ENCODE data around the gene RFC5.
A peak's percentile ranks its signal among the peaks of the same experiment; 100 is the strongest.

RFC5 gene

DNA sequence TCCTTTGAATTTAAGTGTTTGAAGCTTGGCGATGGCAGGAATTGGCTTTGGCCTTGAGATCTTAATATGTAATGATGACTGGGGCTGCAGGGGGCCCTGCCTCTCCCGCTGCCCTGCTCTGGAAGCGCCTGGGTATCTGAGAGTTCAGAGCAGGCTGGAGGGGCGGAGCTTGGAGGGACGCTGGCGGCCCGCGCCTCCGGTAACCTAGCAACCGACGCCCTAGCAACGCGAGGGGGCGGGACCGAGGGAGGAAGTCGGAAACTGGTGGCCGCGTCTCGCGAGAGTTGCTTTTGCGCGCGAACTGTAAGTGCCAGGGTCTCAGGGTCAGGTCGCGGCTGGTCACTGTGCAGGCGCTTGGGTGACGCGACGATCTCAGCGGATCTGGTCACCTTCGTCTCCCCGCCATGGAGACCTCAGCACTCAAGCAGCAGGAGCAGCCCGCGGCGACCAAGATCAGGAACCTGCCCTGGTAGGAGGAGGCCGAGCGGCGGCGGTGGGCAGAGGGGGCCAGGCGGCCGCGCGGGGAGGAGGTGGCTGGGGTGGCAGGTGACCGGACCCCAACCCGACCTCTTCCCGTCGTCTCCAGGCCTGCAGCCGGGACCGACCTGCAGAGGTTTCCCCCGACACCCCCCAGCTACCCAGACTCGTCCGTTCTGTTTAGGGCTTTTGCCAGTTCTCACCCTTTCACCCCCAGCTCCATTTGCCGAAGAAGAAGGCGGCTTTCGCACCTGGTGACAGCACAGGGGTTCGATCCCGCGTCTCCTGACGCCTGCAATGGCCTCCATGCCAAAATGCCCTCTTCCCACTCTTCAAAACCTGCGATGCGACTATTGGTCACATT, at the start of gene RFC5:
Gene RFC5, plus strand, starts transcription at position 280 of the 841 bp plus-strand sequence. Its CDS starts 125 bp downstream, at position 405.
- Histone ChIP-seq H3K9ac (ENCODE audit: low read length in 2 of 2) (peak within 1 kb of the TSS; percentile 53 to 83), H3K27ac (ENCODE audit: low read length) (peak within 1 kb of the TSS; percentile 31), H3K9me3 (ENCODE audit: control insufficient read depth in 2 of 2, low read length in 2 of 2) (no peaks in the 10 kb centered on the region)

DNA sequence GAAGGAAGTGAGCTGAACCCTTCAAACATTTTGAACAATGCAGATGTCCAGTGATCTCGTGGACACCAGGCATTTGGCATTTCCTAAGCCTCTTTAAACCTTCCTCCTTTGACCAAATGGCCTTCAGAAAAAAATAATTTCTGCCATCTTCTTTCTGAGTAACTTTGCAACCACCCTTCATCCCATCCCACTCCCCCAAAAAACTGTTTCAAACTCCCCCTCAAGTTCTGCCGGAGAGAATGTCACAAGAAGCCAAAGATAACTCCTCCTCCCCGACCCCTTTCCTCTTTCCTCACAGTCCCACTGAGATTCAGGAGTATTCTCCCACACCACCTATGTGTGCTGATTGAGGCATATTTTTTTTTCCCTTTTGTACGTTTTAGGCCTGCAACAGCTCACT, 49.5 kb upstream of the RFC5 start:
- H3K27ac ChIP-seq (ENCODE audit: low read length): no peak overlapping the region
- H3K4me1 ChIP-seq (ENCODE audit: control insufficient read depth, insufficient read depth, low read length): peaks cover 2% of the 10 kb centered on the region
- H3K4me3 ChIP-seq (ENCODE audit: low read length in 2 of 2): no peak overlapping the region
- H3K9ac ChIP-seq (ENCODE audit: low read length in 2 of 2): no peak overlapping the region
- H3K9me3 ChIP-seq (ENCODE audit: control insufficient read depth in 2 of 2, low read length in 2 of 2): peaks cover 4 to 9% of the 10 kb centered on the region in 2 donors
- H3K27me3 ChIP-seq (ENCODE audit: control insufficient read depth in 1 of 2, insufficient read depth in 2 of 2, low read length in 2 of 2): peaks cover 9 to 12% of the 10 kb centered on the region in 2 donors
- H3K36me3 ChIP-seq (ENCODE audit: control insufficient read depth in 2 of 2, insufficient read depth in 2 of 2, low read length in 2 of 2): no peaks in the 10 kb centered on the region

More for the DNA sequence above, at the start of gene RFC5:
- H3K4me1 ChIP-seq (ENCODE audit: control insufficient read depth, insufficient read depth, low read length): peaks cover 6% of the 10 kb centered on the region
- no peaks in the 10 kb centered on the region for H3K27me3 ChIP-seq (ENCODE audit: control insufficient read depth in 1 of 2, insufficient read depth in 2 of 2, low read length in 2 of 2)
- H3K36me3 ChIP-seq (ENCODE audit: control insufficient read depth in 2 of 2, insufficient read depth in 2 of 2, low read length in 2 of 2): peaks cover 5 to 7% of the 10 kb centered on the region in 2 donors
- peak within 1 kb of the TSS; percentile 76 to 96 for H3K4me3 ChIP-seq (ENCODE audit: low read length in 2 of 2)

- H3K9me3 ChIP-seq (ENCODE audit: control insufficient read depth in 2 of 2, low read length in 2 of 2): peaks cover 8 to 10% of the 10 kb centered on the region in 2 donors
- no peak overlapping the region for H3K27ac ChIP-seq (ENCODE audit: low read length)
- H3K9ac ChIP-seq (ENCODE audit: low read length in 2 of 2): no peak overlapping the region
Observed at GRCh38 chr12:117967512-117967911, 49.0 kb upstream of the RFC5 start.

GRCh38 chr12:117968151-117968789, 48.2 kb upstream of the RFC5 start:
- H3K4me1 ChIP-seq (ENCODE audit: control insufficient read depth, insufficient read depth, low read length): peaks cover 2% of the 10 kb centered on the region
- no peak overlapping the region for H3K27ac ChIP-seq (ENCODE audit: low read length)
- no peak overlapping the region for H3K4me3 ChIP-seq (ENCODE audit: low read length in 2 of 2)
- no peaks in the 10 kb centered on the region for H3K36me3 ChIP-seq (ENCODE audit: control insufficient read depth in 2 of 2, insufficient read depth in 2 of 2, low read length in 2 of 2)
- peaks cover 8 to 10% of the 10 kb centered on the region in 2 donors for H3K9me3 ChIP-seq (ENCODE audit: control insufficient read depth in 2 of 2, low read length in 2 of 2)
- H3K27me3 ChIP-seq (ENCODE audit: control insufficient read depth in 1 of 2, insufficient read depth in 2 of 2, low read length in 2 of 2): peaks cover 9 to 12% of the 10 kb centered on the region in 2 donors
- no peak overlapping the region for H3K9ac ChIP-seq (ENCODE audit: low read length in 2 of 2)

More at GRCh38 chr12:117967512-117967911, 49.0 kb upstream of the RFC5 start:
- no peak overlapping the region for H3K4me3 ChIP-seq (ENCODE audit: low read length in 2 of 2)
- peaks cover 9 to 12% of the 10 kb centered on the region in 2 donors for H3K27me3 ChIP-seq (ENCODE audit: control insufficient read depth in 1 of 2, insufficient read depth in 2 of 2, low read length in 2 of 2)
- no peaks in the 10 kb centered on the region for H3K36me3 ChIP-seq (ENCODE audit: control insufficient read depth in 2 of 2, insufficient read depth in 2 of 2, low read length in 2 of 2)
- peaks cover 2% of the 10 kb centered on the region for H3K4me1 ChIP-seq (ENCODE audit: control insufficient read depth, insufficient read depth, low read length)

DNA sequence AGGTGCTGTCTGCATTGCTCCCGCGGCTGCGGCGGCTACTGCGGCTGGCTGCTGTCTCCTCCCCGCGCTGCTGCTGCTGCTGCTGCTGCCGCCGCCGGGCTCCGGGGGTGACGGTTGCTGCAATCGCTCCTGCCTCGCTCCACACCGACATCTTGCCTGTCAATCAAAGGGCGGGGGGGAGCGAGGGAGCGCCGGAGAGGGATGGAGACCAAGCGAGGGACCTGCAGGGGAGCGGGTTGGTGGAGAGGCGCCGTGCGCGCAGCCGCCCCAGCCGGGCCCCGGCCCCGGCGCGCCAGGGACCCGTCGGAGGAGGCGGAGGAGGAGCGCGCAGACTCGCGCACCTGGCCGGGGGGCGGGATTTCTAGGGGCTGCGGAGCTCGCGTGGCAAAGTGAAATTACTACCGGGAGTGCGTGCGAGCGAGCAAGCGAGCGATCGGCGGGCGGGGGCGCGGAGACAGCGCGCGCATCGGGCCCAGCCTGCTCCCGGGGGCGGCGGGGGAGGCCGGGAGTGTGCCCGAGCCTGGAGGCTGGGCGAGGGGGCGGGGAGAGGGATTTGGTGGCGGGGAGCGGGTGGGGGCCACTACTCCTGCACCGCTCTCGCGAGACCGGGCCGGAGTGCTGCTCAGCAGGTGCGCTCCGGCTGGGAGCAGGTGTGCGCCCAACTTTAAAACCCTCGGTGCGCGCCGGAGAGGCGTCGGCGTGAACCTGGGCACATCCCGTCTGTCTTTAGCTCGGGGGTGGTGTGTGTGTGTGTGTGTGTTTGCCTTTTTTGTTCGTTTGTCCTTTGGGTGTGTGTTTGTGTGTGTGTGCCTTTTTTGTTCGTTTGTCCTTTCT, 47.5 kb upstream of the RFC5 start, which contains the start of gene KSR2:
Gene KSR2, minus strand, starts transcription at position 165 of the 834 bp plus-strand sequence. CDS start 735 bp downstream, outside the sequence.
- peaks cover 8 to 10% of the 10 kb centered on the region in 2 donors for H3K9me3 ChIP-seq (ENCODE audit: control insufficient read depth in 2 of 2, low read length in 2 of 2)
- H3K9ac ChIP-seq (ENCODE audit: low read length in 2 of 2): no peak within 1 kb of the TSS
- H3K27ac ChIP-seq (ENCODE audit: low read length): no peak within 1 kb of the TSS
- no peaks in the 10 kb centered on the region for H3K36me3 ChIP-seq (ENCODE audit: control insufficient read depth in 2 of 2, insufficient read depth in 2 of 2, low read length in 2 of 2)
- H3K27me3 ChIP-seq (ENCODE audit: control insufficient read depth in 1 of 2, insufficient read depth in 2 of 2, low read length in 2 of 2): peaks cover 9 to 12% of the 10 kb centered on the region in 2 donors
- H3K4me1 ChIP-seq (ENCODE audit: control insufficient read depth, insufficient read depth, low read length): peaks cover 2% of the 10 kb centered on the region
- H3K4me3 ChIP-seq (ENCODE audit: low read length in 2 of 2): peak within 1 kb of the TSS in 1 of 2 donors; percentile 40

- Histone ChIP-seq H3K36me3 (ENCODE audit: control insufficient read depth in 2 of 2, insufficient read depth in 2 of 2, low read length in 2 of 2) (no peaks in the 10 kb centered on the region), H3K9me3 (ENCODE audit: control insufficient read depth in 2 of 2, low read length in 2 of 2) (peaks cover 8 to 10% of the 10 kb centered on the region in 2 donors), H3K27ac (ENCODE audit: low read length) (no peak overlapping the region), H3K27me3 (ENCODE audit: control insufficient read depth in 1 of 2, insufficient read depth in 2 of 2, low read length in 2 of 2) (peaks cover 8 to 15% of the 10 kb centered on the region in 2 donors), H3K4me1 (ENCODE audit: control insufficient read depth, insufficient read depth, low read length) (peaks cover 2% of the 10 kb centered on the region), H3K4me3 (ENCODE audit: low read length in 2 of 2) (no peak overlapping the region), H3K9ac (ENCODE audit: low read length in 2 of 2) (no peak overlapping the region)
Observed at GRCh38 chr12:117970334-117970733, 46.2 kb upstream of the RFC5 start.

- Histone ChIP-seq H3K9me3 (ENCODE audit: control insufficient read depth in 2 of 2, low read length in 2 of 2) (peaks cover 8 to 10% of the 10 kb centered on the region in 2 donors), H3K4me1 (ENCODE audit: control insufficient read depth, insufficient read depth, low read length) (peaks cover 2% of the 10 kb centered on the region)
Observed at GRCh38 chr12:117972301-117972700, 44.2 kb upstream of the RFC5 start.

GRCh38 chr12:117975006-117975405, 41.5 kb upstream of the RFC5 start:
- H3K9me3 ChIP-seq (ENCODE audit: control insufficient read depth in 2 of 2, low read length in 2 of 2): peaks cover 8 to 10% of the 10 kb centered on the region in 2 donors
- H3K4me1 ChIP-seq (ENCODE audit: control insufficient read depth, insufficient read depth, low read length): no peaks in the 10 kb centered on the region

More at GRCh38 chr12:117972301-117972700, 44.2 kb upstream of the RFC5 start:
- Histone ChIP-seq H3K27me3 (ENCODE audit: control insufficient read depth in 1 of 2, insufficient read depth in 2 of 2, low read length in 2 of 2) (peaks cover 8% of the 10 kb centered on the region in 2 donors), H3K27ac (ENCODE audit: low read length) (no peak overlapping the region), H3K4me3 (ENCODE audit: low read length in 2 of 2) (no peak overlapping the region), H3K9ac (ENCODE audit: low read length in 2 of 2) (no peak overlapping the region), H3K36me3 (ENCODE audit: control insufficient read depth in 2 of 2, insufficient read depth in 2 of 2, low read length in 2 of 2) (no peaks in the 10 kb centered on the region)

DNA sequence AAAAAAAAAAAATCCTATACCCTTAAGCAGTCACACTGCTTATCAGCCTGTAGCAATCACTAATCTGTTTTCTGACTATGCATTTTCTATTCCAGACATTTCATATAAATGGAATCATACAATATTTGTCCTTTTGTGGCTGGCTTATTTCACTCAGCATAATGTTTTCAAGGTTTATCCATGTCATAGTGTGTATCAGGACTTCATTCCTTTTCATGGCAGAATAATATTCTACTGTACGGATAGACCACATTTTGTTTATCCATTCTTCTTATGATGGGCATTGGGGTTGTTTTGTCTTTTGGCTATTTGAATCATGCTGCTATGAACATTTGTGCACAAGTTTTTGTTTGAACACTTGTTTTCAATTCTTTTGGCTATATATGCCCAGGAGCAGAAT, 39.1 kb upstream of the RFC5 start:
- Histone ChIP-seq H3K4me3 (ENCODE audit: low read length in 2 of 2) (no peak overlapping the region), H3K27ac (ENCODE audit: low read length) (no peak overlapping the region), H3K36me3 (ENCODE audit: control insufficient read depth in 2 of 2, insufficient read depth in 2 of 2, low read length in 2 of 2) (no peaks in the 10 kb centered on the region), H3K9me3 (ENCODE audit: control insufficient read depth in 2 of 2, low read length in 2 of 2) (peaks cover 0 to under 1% of the 10 kb centered on the region in 2 donors), H3K27me3 (ENCODE audit: control insufficient read depth in 1 of 2, insufficient read depth in 2 of 2, low read length in 2 of 2) (peaks cover 2 to 5% of the 10 kb centered on the region in 2 donors), H3K9ac (ENCODE audit: low read length in 2 of 2) (no peak overlapping the region), H3K4me1 (ENCODE audit: control insufficient read depth, insufficient read depth, low read length) (no peaks in the 10 kb centered on the region)

More at GRCh38 chr12:117975006-117975405, 41.5 kb upstream of the RFC5 start:
- H3K4me3 ChIP-seq (ENCODE audit: low read length in 2 of 2): no peak overlapping the region
- no peaks in the 10 kb centered on the region for H3K36me3 ChIP-seq (ENCODE audit: control insufficient read depth in 2 of 2, insufficient read depth in 2 of 2, low read length in 2 of 2)
- H3K27me3 ChIP-seq (ENCODE audit: control insufficient read depth in 1 of 2, insufficient read depth in 2 of 2, low read length in 2 of 2): peaks cover 3% of the 10 kb centered on the region in 2 donors
- no peak overlapping the region for H3K9ac ChIP-seq (ENCODE audit: low read length in 2 of 2)
- H3K27ac ChIP-seq (ENCODE audit: low read length): no peak overlapping the region

DNA sequence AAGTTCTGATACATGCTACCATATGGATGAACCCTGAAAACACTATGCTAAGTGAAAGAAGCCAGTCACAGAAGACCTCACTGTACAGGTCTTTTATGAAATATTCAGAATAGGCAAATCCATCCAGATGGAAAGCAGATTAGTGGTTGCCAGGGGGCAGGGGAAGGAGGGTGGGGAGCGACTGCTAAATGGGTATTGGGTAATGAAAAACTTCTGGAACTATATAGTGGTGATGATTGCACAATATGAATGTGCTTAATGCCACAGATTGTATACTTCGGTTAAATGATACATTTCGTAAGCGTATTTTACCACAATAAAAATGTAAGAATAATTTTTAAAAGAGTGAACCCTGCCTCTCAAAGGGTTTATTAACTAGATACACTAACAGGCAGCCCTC, 35.9 kb upstream of the RFC5 start:
- no peak overlapping the region for H3K27ac ChIP-seq (ENCODE audit: low read length)
- H3K4me3 ChIP-seq (ENCODE audit: low read length in 2 of 2): no peak overlapping the region
- H3K36me3 ChIP-seq (ENCODE audit: control insufficient read depth in 2 of 2, insufficient read depth in 2 of 2, low read length in 2 of 2): no peaks in the 10 kb centered on the region
- H3K9me3 ChIP-seq (ENCODE audit: control insufficient read depth in 2 of 2, low read length in 2 of 2): no peaks in the 10 kb centered on the region
- no peak overlapping the region for H3K9ac ChIP-seq (ENCODE audit: low read length in 2 of 2)
- H3K27me3 ChIP-seq (ENCODE audit: control insufficient read depth in 1 of 2, insufficient read depth in 2 of 2, low read length in 2 of 2): peaks cover 0 to 4% of the 10 kb centered on the region in 2 donors
- H3K4me1 ChIP-seq (ENCODE audit: control insufficient read depth, insufficient read depth, low read length): no peaks in the 10 kb centered on the region
